Thymus (tissue), 11 donors: ENCODE data around the gene PSPN. TPM values are rescaled to one million over a fixed set of nuclear protein-coding genes. Genes with fewer than 3 reads are reported as not detected.

Experiments used
- DNase-seq, 9 donors: peaks; one replicate each; pipeline ENCODE4 v3.0.0-alpha.2; 2013; ENCODE audit warnings: low spot score in 9 of 9, low read depth in 6 of 9, missing footprints in 1 of 9
- H3K27ac ChIP-seq, 2 donors: one replicate each; pipeline ENCODE4 v1.5.1; 2013; ENCODE audit warnings: control low read depth in 1 of 2, low read depth in 1 of 2, low read length in 1 of 2, mild to moderate bottlenecking in 1 of 2, moderate library complexity in 1 of 2
- H3K27me3 ChIP-seq, 2 donors: one replicate each; pipeline ENCODE4 v1.5.1; 2013; ENCODE audit warnings: low read length in 1 of 2; ENCODE audit not compliant: control insufficient read depth in 2 of 2, insufficient read depth in 1 of 2
- H3K36me3 ChIP-seq, 2 donors: one replicate each; pipeline ENCODE4 v1.5.1; 2013; ENCODE audit warnings: low read length in 1 of 2, mild to moderate bottlenecking in 1 of 2, moderate library complexity in 1 of 2; ENCODE audit not compliant: control insufficient read depth in 2 of 2, insufficient read depth in 2 of 2
- H3K4me1 ChIP-seq, 2 donors: one replicate each; pipeline ENCODE4 v1.5.1; 2013; ENCODE audit warnings: low read length in 2 of 2; ENCODE audit not compliant: control insufficient read depth in 2 of 2, insufficient read depth in 2 of 2
- H3K4me3 ChIP-seq, 2 donors: one replicate each; pipeline ENCODE4 v1.5.1; 2013; ENCODE audit warnings: low read length in 2 of 2, control low read depth in 1 of 2, mild to moderate bottlenecking in 1 of 2
- H3K9me3 ChIP-seq, 2 donors: one replicate each; pipeline ENCODE4 v1.5.1; 2013; ENCODE audit warnings: low read length in 1 of 2, mild to moderate bottlenecking in 1 of 2; ENCODE audit not compliant: control insufficient read depth in 2 of 2, insufficient read depth in 1 of 2
- WGBS: extraction: QIAGEN DNeasy Blood & Tissue Kit; methylation state at CpG from one replicate; pipeline ENCODE4 v1.1.7; 2013; 5-methylcytosine and 5-hydroxymethylcytosine counted together
- polyA plus RNA-seq: library from polyadenylated mRNA; stranded (reverse); fragments of 200-250 nt; gene quantifications from one replicate; pipeline ENCODE4 v1.2.3, GENCODE V29; 2013
- total RNA-seq: library from RNA; stranded (reverse); fragments of 120-200 nt; gene quantifications from one replicate; pipeline ENCODE4 v1.2.4, GENCODE V29; 2013
- donor health status: healthy.

The PSPN gene
- total and polyA plus RNA-seq, 2 donors = 0.90 to 1.0 TPM

GRCh38 chr19:6417713-6418561 is 42.2 kb upstream of the PSPN start:
- peaks cover 0 to 4% of the 10 kb centered on the region in 2 donors for H3K9me3 ChIP-seq
- no peak for DNase-seq
- peaks cover 83 to 90% of the 10 kb centered on the region in 2 donors for H3K36me3 ChIP-seq
- peaks cover under 1 to 12% of the 10 kb centered on the region in 2 donors for H3K4me1 ChIP-seq
- H3K4me3 ChIP-seq = no peak overlapping the region
- H3K27me3 ChIP-seq = no peaks in the 10 kb centered on the region
- no peak overlapping the region for H3K27ac ChIP-seq
- WGBS = 97% methylated on average over 33 of the region's 33 CpGs

DNA sequence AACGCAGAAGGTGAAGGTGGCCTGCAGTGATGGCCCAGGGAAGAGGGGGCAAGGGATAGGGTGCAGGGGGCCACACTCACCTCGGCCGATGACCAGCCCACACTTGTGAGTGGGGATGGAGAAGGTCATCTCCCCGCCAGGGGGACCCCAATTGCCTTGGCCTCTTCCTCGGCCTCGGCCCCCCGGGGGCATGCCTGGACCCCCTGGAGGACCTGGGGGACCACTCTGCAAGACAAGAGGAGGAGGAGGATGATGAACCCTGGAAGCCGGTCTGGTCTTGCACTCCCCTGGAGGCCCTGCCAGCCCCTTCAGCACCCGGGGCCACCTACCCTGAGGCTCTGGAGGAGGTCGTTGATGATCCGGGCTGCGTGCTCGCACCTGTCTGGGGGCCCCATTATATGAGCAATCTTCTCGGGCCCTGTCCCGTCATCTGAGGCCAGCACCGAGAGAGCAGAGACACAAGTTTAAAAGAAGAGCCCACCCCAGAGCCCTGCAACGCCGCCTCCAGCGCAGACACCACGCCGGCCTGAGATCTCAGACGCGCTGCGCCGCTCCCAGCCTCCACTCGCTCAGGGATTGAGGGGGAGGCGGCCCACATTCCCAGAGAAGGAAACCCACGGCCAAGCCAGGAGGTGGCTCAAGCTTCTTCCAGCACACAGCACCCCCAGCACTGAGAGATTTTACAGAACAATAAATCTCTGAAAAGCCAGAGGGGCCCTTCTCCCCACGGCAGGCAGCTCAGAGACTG is 41.1 kb upstream of the PSPN start:
- H3K36me3 ChIP-seq = peaks cover 80 to 85% of the 10 kb centered on the region in 2 donors
- H3K4me3 ChIP-seq = no peak overlapping the region
- H3K4me1 ChIP-seq = peaks cover 0 to 7% of the 10 kb centered on the region in 2 donors
- no peak overlapping the region for H3K27ac ChIP-seq
- H3K27me3 ChIP-seq = no peaks in the 10 kb centered on the region
- 98% methylated on average over 29 of the region's 29 CpGs for WGBS
- no peak for DNase-seq
- peaks cover 0 to 4% of the 10 kb centered on the region in 2 donors for H3K9me3 ChIP-seq

- H3K36me3 ChIP-seq = peaks cover 68 to 73% of the 10 kb centered on the region in 2 donors
- H3K27me3 ChIP-seq = no peaks in the 10 kb centered on the region
- H3K27ac ChIP-seq = no peak overlapping the region
- H3K4me3 ChIP-seq = no peak overlapping the region
- peaks cover 0 to 4% of the 10 kb centered on the region in 2 donors for H3K9me3 ChIP-seq
- DNase-seq = no peak
- H3K4me1 ChIP-seq = peaks cover 0 to 9% of the 10 kb centered on the region in 2 donors
- 96% methylated on average over 32 of the region's 32 CpGs for WGBS
Measured at GRCh38 chr19:6415591-6416190, 40.0 kb upstream of the PSPN start.

DNA sequence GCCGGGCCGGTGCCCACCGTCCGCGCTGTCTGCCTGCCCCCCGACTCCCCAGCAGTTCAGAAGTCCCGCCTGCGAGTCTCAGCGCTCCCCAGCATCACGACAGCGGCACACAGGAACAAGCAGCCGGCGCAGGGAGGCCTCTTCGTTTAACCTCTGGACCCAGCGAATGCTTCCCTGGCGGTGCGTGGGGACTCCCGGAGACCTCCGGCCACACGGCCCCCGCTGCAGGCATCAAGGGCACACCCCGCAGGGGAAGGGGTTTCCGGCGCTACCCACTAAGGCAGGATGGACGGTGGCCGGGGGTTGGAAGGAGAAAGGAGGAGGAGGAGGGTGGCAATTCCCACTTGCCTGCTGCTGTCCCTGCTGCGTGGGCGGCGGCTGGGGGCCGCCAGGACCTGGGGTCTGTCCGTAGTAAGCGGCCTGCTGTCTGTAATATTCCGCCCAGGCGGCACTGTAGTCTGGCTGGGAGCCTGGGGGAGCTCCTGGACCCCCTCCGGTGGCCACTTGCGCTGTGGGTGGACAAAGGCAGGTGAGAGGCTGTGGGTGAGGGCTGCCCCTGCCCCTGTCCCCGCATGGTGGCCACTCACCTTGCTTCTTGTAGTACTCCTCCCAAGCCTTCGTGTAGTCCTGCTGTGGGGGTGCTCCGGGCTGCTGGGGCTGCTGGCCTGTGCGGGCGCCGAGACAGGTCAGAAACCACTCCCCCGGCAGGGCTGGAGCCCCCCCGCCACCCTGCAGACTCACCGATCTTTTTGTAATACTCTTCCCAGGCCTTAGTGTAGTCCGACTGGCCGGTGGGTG is 39.3 kb upstream of the PSPN start:
- Histone ChIP-seq H3K36me3 (peaks cover 61 to 66% of the 10 kb centered on the region in 2 donors), H3K27me3 (no peaks in the 10 kb centered on the region), H3K27ac (no peak overlapping the region), H3K9me3 (peaks cover 0 to 4% of the 10 kb centered on the region in 2 donors), H3K4me3 (no peak overlapping the region), H3K4me1 (peaks cover 0 to 9% of the 10 kb centered on the region in 2 donors)
- no peak for DNase-seq
- WGBS = 97% methylated on average over 47 of the region's 47 CpGs

GRCh38 chr19:6413721-6414643 is 38.2 kb upstream of the PSPN start:
- Histone ChIP-seq H3K36me3 (peaks cover 51 to 56% of the 10 kb centered on the region in 2 donors), H3K4me3 (no peak overlapping the region), H3K27me3 (no peaks in the 10 kb centered on the region), H3K9me3 (peaks cover 0 to 4% of the 10 kb centered on the region in 2 donors), H3K27ac (peak overlapping the region; percentile 17 to 32), H3K4me1 (peaks cover 0 to 9% of the 10 kb centered on the region in 2 donors)
- no peak for DNase-seq
- WGBS = 92% methylated on average over 42 of the region's 42 CpGs

- Histone ChIP-seq H3K4me3 (no peak overlapping the region), H3K27me3 (no peaks in the 10 kb centered on the region), H3K27ac (peak overlapping the region; percentile 9 to 12), H3K4me1 (peaks cover 0 to 9% of the 10 kb centered on the region in 2 donors), H3K9me3 (peaks cover 0 to 4% of the 10 kb centered on the region in 2 donors), H3K36me3 (peaks cover 44 to 49% of the 10 kb centered on the region in 2 donors)
- WGBS = 94% methylated on average over 10 of the region's 10 CpGs
- no peak for DNase-seq
Measured at GRCh38 chr19:6413291-6413690, 37.6 kb upstream of the PSPN start.

DNA sequence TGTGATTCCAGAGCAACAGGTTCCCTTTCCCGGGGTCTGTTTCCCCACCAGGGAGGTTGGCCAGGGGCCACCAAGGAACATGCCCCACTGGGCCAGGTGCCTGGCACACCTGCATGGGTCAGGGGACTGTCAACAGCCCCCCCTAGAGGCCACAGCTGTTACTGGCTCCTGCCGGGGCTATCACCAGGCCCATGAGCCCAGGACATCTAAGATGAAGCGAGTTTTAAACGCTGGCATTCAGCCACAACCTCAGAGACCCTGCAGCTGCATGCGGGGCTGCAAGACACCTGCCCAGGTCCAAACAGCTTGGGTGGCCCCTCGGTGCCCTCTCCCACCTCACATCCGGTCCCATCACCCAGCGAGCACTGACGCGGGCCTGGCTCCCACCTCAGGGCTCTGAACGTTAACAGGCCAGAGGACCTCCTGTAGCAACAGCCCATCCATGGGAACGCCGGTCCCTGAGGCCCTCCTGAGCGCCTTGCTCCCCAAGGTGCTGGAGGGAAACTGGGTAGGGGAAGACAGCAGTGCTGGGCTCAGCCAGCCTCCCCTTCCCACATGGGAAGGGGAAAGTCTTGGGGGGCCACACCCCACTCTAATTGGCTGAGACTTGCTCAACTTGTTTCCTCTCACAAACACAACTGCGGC is 36.8 kb upstream of the PSPN start:
- Histone ChIP-seq H3K36me3 (peaks cover 37 to 42% of the 10 kb centered on the region in 2 donors), H3K9me3 (peaks cover 0 to 4% of the 10 kb centered on the region in 2 donors), H3K4me1 (peaks cover 0 to 9% of the 10 kb centered on the region in 2 donors), H3K27ac (peak overlapping the region; percentile 46 to 51), H3K4me3 (no peak overlapping the region), H3K27me3 (no peaks in the 10 kb centered on the region)
- peak in 2 of 9 donors; percentile 47 to 48 for DNase-seq
- 85% methylated on average over 15 of the region's 15 CpGs for WGBS
